GM19463 (cell line): ENCODE data around the gene CDCA4.

Experiments used
- ATAC-seq: cut with Tn5 transposase; IDR thresholded peaks from one replicate; pipeline ENCODE4 v1.9.1; 2021; ENCODE audit warnings: mild to moderate bottlenecking, moderate library complexity; ENCODE audit not compliant: unreplicated experiment

The CDCA4 gene

DNA sequence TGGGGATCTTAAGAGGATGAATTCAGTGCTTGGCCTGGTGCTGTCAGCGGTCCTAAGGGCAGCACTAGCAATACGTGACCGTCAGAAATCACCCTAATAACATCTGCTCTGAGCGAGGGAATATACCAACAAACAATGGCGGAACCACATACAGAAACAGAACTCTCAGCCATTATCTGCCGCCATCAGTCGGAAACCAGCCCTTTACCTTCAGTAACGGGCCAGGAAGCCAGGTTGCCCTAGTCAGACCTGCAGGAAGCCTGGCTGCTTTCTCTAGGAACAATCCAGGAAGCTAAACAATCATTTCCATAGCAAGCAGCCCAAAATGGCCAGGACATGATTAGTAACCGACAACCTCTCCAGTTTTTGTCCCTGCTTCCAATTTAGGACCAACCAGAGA is 5.6 kb downstream of the CDCA4 start:
- ATAC-seq: no peak

GRCh38 chr14:105014631-105015030 is 6.3 kb downstream of the CDCA4 start:
- no peak for ATAC-seq

- ATAC-seq: no peak
Observed at GRCh38 chr14:105014032-105014431, 6.9 kb downstream of the CDCA4 start.

DNA sequence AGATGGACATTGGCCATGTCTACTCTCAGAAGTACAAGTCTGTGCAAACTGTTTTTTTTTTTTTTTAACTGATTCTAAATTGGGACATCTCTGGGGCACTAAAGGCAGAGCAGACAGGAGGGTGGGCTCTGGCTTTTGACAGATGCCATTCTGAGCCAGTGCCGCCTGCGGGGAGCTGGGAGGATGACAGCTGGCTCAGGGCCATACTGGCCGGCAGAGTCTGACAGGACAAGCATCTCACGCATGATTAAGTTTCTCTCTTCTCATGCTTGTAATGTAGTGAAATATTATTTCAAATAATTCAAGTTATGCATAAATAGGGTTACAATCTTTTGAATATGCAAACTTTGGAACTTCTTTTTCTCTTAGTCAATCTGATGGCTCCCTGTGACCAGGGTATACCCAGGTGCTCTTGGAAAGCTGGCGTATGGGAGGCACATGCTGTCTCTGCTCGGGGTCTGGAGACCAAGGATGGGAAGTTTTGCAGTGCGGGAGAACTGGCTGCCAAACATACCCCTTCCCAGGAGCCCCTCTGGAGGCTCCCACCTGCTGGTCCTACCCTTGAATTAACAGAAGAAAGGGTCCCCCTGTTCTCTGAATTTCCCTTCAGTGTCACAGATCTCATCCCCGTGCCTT is 7.6 kb downstream of the CDCA4 start:
- ATAC-seq: no peak

DNA sequence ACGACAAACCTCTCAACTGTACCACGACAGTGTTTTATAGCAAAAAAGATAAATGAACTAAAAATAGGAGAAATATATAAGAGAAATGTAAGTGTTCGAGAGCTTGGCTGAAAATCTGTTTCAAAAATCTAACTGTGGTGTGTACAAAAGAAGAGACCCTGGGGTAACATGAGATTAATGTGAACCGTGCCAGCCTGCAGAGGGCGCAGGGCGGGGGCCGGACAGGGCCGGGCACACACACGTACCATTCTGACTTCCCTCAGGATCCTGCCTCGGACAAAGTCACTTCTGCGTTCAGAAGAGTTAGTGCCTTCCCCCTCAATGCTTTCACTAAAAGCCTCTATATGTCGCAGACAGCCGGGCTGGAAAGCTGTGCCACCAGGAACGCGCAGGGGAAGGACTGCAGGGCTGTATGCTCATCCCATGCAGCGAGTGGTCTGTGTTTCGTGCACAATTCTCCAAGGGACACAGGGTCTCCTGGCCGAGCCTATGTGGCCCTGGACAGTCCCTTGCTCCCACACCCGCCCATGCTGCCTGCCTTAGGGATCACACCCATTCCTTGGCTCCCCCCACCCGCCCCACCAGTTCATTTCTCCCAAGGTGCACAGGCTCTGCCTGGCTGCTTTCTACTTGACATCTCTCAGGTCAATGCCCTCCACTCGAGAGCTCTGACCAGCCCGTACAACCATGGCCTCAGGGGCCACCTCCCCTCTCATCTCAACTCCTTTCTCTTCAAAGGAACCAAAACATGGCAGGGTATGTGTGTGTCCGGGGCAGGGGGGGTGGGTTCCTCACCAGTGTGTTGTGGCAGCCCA is 8.5 kb downstream of the CDCA4 start:
- no peak for ATAC-seq

DNA sequence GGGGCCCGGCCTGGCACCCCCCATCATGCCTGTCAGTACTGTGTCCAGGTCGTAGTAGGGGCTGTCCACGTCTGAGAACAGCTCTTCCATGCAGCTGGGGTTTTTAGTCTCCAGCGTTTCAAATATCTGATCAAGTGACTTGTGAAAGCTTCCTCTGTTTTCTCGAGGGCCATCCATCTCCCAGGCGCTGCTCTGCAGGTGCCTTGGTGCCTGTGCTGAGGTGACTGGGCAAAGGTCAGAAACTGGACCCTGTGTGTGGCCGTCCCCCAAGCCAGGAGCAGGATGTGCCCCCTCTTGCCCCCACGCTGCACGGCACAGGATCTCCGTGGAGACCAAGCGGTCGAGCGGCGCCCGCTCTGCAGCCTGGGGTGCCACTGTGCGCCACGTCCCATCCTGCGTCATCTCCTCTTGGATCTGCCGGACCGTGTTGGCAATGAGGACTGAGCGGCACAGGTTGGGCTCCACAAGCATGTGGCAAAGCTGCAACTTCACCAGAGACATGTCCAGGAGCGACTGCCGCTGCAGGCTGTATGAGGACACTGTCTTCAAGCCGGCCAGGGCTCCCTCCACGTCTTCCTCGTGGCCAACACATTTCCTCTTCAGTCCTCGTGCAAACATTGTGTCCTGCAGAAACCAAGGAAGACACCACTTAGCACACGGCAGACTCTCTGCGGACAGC is 9.4 kb downstream of the CDCA4 start:
- ATAC-seq: no peak

- no peak for ATAC-seq
Observed at GRCh38 chr14:105010891-105011291, 10.0 kb downstream of the CDCA4 start.

GRCh38 chr14:105010106-105010505 is 10.8 kb downstream of the CDCA4 start:
- ATAC-seq: no peak

DNA sequence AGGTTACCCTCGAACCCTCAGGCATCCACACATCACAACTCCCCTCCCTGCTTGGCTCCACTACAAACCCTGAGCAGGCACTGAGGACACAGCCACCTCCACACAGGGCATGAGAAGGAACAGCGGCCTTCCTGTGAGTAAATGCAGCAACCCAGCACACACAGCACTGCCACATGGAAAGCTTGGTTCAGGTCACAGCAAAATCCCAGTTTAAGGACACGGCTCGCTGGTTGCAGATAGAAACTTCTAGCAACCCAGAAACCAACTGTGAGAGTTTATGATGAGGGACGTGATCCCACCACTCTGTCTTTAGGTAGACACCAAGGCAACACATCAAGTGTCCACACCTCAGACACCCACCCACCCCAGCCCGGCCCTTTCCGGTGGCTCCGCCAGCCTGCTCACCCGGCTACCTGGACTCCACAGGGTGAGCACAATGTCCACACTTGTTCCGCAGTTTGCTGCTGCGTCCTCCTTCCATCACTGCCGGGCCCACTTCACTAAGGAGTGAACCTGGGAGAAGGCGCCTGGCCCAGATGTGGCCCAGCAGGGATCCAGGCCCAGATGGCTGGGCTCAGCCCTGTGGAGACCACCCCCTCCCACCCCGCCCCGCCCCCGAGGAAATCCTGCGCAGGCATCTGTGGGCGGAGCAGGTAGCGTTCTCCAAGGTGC is 13.2 kb downstream of the CDCA4 start:
- no peak for ATAC-seq

- no peak for ATAC-seq
Observed at GRCh38 chr14:105006831-105007592, 13.9 kb downstream of the CDCA4 start.

DNA sequence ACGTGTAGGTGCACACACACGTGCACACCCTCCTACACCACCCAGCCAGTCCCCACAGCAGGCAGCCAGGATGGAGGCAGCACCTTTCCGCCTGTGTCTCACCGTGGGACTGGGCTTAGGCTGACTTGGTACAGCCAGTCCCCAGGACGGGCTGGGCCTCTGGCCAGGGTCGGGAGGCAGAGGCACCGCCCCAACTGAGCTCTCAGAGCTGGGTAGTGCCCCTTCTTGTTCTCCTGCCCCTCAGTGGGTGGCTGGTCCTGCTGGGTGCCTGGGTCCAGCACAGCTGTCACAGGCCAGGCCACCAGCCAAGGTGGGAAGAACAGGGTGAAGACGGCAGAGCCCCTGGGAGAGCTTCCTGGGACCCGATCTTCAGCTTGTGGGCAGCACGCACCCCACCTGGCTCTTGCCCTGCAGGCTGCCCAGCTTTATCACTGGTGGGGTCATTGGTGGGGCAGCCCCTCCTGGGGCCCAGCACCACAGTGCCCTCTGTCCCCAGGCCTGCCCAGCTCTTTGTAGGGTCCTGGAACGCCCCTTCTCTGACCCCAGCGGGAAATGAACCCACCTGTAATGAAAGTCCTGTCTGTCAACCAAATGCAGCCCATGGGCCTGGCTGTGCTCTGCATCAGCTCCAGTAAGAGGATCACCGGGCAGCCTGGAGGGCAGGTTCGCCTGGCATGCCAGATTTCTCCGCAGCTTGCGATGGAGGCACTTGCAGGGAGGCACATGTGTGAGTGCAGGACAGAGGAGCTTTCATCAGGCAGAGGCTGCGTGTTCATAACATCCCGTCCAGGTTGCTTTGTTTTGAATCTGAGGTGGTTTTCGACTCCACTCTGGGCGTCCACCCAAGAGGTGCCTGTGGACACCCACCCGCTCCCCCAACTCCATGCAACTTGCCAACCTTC is 14.7 kb downstream of the CDCA4 start:
- no peak for ATAC-seq

- ATAC-seq: no peak
Observed at GRCh38 chr14:105005329-105005928, 15.5 kb downstream of the CDCA4 start.

- ATAC-seq: no peak
Observed at GRCh38 chr14:104999361-104999760, 21.5 kb downstream of the CDCA4 start.

DNA sequence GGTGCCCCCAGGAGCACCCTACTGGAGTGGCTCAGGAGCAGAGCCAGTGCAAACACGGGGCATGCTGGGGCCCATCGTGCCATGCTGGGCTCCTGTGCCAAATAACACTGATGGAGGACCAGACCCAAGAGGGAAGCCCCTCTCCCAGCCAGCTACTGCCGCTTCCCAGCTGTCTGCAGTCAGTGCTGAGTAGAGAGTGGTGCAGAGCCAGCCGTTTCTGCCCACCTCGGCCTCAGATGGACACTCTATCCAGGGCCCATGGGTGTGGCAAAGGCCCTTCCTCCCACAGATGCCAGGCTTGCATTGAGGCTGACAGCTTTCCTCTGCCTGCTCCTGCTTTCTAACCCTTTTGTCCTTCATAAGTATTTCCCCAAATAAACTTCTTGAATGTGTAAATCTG is 22.1 kb downstream of the CDCA4 start:
- no peak for ATAC-seq

DNA sequence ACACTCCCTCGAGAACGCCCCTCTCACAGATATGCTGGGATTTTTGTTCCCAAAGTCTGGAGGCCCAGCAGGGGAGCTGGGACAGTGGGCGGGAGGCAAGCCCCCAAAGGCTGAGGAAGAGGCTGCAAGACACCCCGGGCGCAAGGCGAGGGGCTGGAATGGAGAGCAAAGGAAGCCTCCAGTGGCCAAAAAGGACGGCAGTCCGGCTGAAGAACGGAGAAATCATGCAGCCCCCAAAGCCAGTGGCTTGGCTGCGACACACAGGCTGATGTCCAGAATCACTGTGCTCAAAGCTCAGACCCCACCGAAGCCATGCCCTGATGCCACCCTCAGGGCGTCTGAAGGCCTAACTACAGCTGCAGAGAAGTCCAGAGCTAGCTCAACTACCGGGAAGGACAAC is 24.4 kb downstream of the CDCA4 start:
- ATAC-seq: no peak

DNA sequence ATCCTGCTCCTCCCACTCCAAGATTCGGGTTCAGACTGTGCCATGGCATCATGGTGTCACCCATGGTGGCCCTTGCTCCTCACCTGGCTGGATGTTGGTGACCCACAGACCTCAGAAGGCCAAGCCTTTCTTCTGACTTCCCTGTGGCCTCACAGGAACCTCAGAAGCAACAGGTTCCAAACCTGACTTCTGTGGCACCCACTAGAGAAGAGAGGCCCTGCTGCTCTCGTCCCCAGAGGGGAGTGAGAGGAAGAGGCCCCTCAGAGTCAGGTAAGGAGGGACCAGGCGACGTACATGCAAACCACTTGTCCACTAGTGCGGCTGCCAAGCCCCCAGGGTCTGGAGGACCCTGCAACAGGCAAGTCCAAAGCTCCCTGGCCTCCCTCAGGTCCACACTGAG is 24.9 kb downstream of the CDCA4 start:
- no peak for ATAC-seq

GRCh38 chr14:104994978-104995377 is 25.9 kb downstream of the CDCA4 start:
- no peak for ATAC-seq

GRCh38 chr14:104993808-104994591 is 26.9 kb downstream of the CDCA4 start:
- ATAC-seq: no peak

DNA sequence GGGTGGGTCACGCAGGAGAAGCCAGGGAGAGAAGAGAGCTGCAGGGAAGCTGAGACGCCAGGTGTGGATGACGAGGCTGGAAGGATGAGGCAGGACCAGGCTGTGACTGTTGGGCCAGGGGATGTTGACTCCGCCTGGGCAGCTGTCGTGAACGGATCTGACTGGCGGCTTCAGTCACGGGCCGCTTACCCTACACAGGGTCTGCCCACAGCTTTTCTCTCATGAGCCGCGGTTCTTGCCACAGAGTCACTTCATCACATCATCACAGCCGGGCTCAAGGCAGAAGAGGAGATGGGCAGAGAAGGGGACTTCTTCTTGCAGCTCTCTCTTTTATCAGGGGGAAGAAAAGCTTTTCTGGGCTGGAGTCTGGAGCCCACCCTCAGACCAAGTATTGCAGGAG is 27.6 kb downstream of the CDCA4 start:
- ATAC-seq: no peak
